Jurkat, Clone E6-1 (cell line): ENCODE results near the gene MYO6.
A peak's percentile ranks its signal among the peaks of the same experiment; 100 is the strongest.
"Not testable (repeated sequence)": the region's sequence is repeated elsewhere in the genome, so short reads cannot be mapped to it uniquely, and the experiment has no call there.

ENCODE experiments used
- DNase-seq: peaks from one replicate; pipeline ENCODE4 v3.0.0-alpha.2; 2011; ENCODE audit warnings: low read depth, low spot score
- H3K4me3 ChIP-seq: 2 replicates; pipeline ENCODE4 v1.5.1; 2011; ENCODE audit warnings: mild to moderate bottlenecking, low read length, control low read depth, moderate library complexity

The MYO6 gene

GRCh38 chr6:75863001-75863400 is 114.0 kb downstream of the MYO6 start:
- DNase-seq, result no peak

GRCh38 chr6:75863784-75864183 is 114.7 kb downstream of the MYO6 start:
- no peak for DNase-seq

More at GRCh38 chr6:75863001-75863400, 114.0 kb downstream of the MYO6 start:
- H3K4me3 ChIP-seq, result no peak overlapping the region

GRCh38 chr6:75864446-75864845 is 115.4 kb downstream of the MYO6 start:
- DNase-seq, result no peak
- H3K4me3 ChIP-seq, result no peak overlapping the region

More at GRCh38 chr6:75863784-75864183, 114.7 kb downstream of the MYO6 start:
- no peak overlapping the region for H3K4me3 ChIP-seq

GRCh38 chr6:75870389-75870788 is 121.3 kb downstream of the MYO6 start:
- DNase-seq, result no peak
- no peak overlapping the region for H3K4me3 ChIP-seq

- no peak overlapping the region for H3K4me3 ChIP-seq
- DNase-seq, result no peak
Observed at GRCh38 chr6:75874224-75874623, 125.2 kb downstream of the MYO6 start.

GRCh38 chr6:75876152-75876551 is 127.1 kb downstream of the MYO6 start:
- no peak for DNase-seq
- H3K4me3 ChIP-seq, result no peak overlapping the region

- no peak for DNase-seq
- no peak overlapping the region for H3K4me3 ChIP-seq
Observed at GRCh38 chr6:75880305-75880704, 131.3 kb downstream of the MYO6 start.

- H3K4me3 ChIP-seq, result no peak overlapping the region
- no peak for DNase-seq
Observed at GRCh38 chr6:75882734-75883133, 133.7 kb downstream of the MYO6 start.

- no peak overlapping the region for H3K4me3 ChIP-seq
- no peak for DNase-seq
Observed at GRCh38 chr6:75884822-75885221, 135.8 kb downstream of the MYO6 start.

GRCh38 chr6:75892384-75892783 is 143.3 kb downstream of the MYO6 start:
- H3K4me3 ChIP-seq, result no peak overlapping the region
- no peak for DNase-seq

- peak; percentile 54 for DNase-seq
- no peak overlapping the region for H3K4me3 ChIP-seq
Observed at GRCh38 chr6:75893058-75893775, 144.2 kb downstream of the MYO6 start.

- no peak overlapping the region for H3K4me3 ChIP-seq
- no peak for DNase-seq
Observed at GRCh38 chr6:75893776-75894152, 144.7 kb downstream of the MYO6 start.

GRCh38 chr6:75896526-75896925 is 147.5 kb downstream of the MYO6 start:
- no peak for DNase-seq
- H3K4me3 ChIP-seq, result no peak overlapping the region

GRCh38 chr6:75900216-75900615 is 151.2 kb downstream of the MYO6 start:
- not testable (repeated sequence) for H3K4me3 ChIP-seq, DNase-seq

- H3K4me3 ChIP-seq, DNase-seq: not testable (repeated sequence)
Observed at GRCh38 chr6:75905129-75905528, 156.1 kb downstream of the MYO6 start.

GRCh38 chr6:75906871-75907270 is 157.8 kb downstream of the MYO6 start:
- no peak for DNase-seq
- H3K4me3 ChIP-seq, result no peak overlapping the region

GRCh38 chr6:75907444-75907843 is 158.4 kb downstream of the MYO6 start:
- no peak for DNase-seq
- H3K4me3 ChIP-seq, result no peak overlapping the region

- no peak for DNase-seq
- no peak overlapping the region for H3K4me3 ChIP-seq
Observed at GRCh38 chr6:75913040-75913439, 164.0 kb downstream of the MYO6 start.

GRCh38 chr6:75922226-75922625 is 173.2 kb downstream of the MYO6 start:
- DNase-seq, result no peak
- no peak overlapping the region for H3K4me3 ChIP-seq

- no peak for DNase-seq
- no peak overlapping the region for H3K4me3 ChIP-seq
Observed at GRCh38 chr6:75926293-75927168, 177.5 kb downstream of the MYO6 start.
